GM06990 (cell line): ENCODE results near the gene ANO1.

Experiments used
- DNase-seq: peaks from one replicate; pipeline ENCODE4 v3.0.0-alpha.2; 2011; ENCODE audit not compliant: insufficient read length; ENCODE audit errors: extremely low read depth
- H3K27me3 ChIP-seq: replicated peaks from 2 replicates; pipeline ENCODE4 v1.6.0; 2011; ENCODE audit warnings: low read length; ENCODE audit not compliant: control insufficient read depth, insufficient read depth
- H3K36me3 ChIP-seq: 2 replicates; pipeline ENCODE4 v1.5.1; 2011; ENCODE audit warnings: low read length; ENCODE audit not compliant: control insufficient read depth, insufficient read depth
- H3K4me3 ChIP-seq: replicated peaks from 2 replicates; pipeline ENCODE4 v1.5.1; 2011; ENCODE audit warnings: low read depth, mild to moderate bottlenecking, control low read depth, low read length
- TF ChIP-seq, protein P1 (sequence below): IDR thresholded peaks from 2 replicates; pipeline ENCODE4 v1.5.1; 2011; ENCODE audit warnings: low read length, control low read depth, mild to moderate bottlenecking, inconsistent platforms; ENCODE audit not compliant: insufficient read depth, poor library complexity, severe bottlenecking

ANO1 gene

DNA sequence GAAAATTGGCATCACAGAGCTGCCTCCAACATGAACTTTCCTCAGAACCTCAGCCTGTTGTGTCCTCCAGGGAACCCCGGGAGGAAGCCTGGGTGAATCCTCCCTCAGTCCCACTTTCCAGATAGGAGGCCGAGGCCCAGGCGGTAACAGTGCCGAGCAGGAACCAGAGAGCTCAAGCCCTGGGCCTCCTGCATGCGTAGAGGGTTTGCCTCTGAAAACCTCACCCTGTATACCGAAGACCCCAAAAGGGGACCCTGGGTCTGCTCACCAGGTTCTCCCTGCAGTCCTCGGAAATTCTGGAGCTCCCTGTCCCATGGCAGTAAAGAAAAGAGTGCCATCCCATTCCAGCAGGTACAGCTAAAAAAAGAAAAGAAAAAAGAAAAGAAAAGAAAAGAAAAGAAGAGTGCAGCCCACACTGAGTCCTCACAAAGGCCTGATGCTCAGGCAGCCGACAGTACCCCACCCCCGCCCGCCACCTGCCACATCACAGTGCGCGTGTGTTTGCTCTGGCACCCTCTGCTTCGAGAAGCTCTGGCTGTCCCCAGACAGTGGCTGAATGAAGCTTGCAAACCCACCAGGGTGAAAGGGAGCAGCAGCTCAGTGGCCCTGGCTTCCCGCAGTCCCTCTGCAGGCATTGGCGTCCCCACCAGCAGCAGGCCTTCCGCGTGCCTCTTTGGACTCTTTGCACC lies 96.6 kb downstream of the ANO1 start:
- Histone ChIP-seq H3K4me3 (no peak overlapping the region), H3K36me3 (no peaks in the 10 kb centered on the region), H3K27me3 (no peaks in the 10 kb centered on the region; the same call in none of the 2 replicates)
- TF ChIP-seq, protein P1, sequence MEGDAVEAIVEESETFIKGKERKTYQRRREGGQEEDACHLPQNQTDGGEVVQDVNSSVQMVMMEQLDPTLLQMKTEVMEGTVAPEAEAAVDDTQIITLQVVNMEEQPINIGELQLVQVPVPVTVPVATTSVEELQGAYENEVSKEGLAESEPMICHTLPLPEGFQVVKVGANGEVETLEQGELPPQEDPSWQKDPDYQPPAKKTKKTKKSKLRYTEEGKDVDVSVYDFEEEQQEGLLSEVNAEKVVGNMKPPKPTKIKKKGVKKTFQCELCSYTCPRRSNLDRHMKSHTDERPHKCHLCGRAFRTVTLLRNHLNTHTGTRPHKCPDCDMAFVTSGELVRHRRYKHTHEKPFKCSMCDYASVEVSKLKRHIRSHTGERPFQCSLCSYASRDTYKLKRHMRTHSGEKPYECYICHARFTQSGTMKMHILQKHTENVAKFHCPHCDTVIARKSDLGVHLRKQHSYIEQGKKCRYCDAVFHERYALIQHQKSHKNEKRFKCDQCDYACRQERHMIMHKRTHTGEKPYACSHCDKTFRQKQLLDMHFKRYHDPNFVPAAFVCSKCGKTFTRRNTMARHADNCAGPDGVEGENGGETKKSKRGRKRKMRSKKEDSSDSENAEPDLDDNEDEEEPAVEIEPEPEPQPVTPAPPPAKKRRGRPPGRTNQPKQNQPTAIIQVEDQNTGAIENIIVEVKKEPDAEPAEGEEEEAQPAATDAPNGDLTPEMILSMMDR = no peak
- no peak for DNase-seq

DNA sequence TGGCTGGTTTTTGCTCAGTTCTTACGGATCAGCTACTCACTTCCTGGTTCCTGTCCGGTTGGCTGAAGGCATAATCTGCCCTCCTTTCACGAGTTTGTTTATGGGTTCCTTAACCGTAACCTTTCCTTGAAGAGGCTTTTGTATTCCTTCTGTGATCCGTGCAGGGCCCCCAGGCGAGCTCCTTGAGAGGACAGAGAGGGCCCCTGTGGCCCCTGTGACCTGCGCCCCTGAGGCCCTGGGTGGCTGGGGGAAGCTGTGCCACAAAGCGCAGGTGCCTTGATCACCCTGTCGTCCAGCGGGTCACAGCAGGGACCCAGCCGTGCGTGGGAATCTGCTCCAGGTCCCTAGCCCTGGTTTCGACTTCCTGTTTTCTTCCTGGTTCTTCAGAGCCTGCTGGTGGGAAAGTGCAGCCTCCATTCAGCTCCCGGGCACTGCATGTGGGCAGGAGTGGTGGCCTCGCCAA lies 97.2 kb downstream of the ANO1 start:
- TF ChIP-seq, protein P1 = no peak
- H3K36me3 ChIP-seq = no peaks in the 10 kb centered on the region
- no peak for DNase-seq
- H3K27me3 ChIP-seq = no peaks in the 10 kb centered on the region; the same call in none of the 2 replicates
- H3K4me3 ChIP-seq = no peak overlapping the region

DNA sequence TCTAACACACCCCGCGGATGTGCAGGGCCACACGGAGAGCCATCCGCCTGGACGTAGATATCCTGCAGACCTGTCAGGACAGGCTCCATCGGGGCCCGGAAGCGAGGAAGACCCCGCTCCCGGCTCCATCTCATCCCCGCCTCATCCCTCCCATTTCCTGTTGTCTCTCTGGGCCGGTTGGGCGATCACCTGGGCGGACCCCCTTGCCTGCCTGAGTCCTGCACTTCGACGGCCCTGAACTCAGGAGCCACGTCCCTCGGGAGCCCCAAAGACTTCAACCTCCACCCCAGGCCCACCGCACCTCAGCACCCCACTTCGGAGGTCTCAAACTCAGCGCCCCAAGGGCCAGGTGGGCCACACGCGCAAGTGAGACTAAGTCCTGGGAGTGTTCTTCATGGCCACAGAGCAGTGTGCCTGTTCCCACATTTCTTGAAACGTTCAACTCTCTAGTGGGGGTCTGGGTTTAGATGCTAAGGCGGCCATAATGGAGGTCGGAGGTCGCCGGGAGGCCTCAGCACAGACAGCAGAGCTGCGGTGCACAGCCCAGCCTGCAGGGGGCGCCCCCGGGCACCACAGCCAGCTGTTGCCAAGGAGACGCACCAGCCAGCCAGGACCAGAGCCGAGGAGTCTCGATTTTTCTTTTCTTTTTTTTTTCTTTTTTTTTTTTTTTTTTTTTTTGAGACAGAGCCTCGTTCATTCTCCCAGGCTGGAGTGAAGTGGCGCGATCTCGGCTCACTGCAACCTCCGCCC lies 99.0 kb downstream of the ANO1 start:
- Histone ChIP-seq H3K4me3 (no peak overlapping the region), H3K27me3 (no peaks in the 10 kb centered on the region; the same call in none of the 2 replicates), H3K36me3 (no peaks in the 10 kb centered on the region)
- peak; percentile 44 for DNase-seq
- TF ChIP-seq, protein P1 = peak; percentile 84

DNA sequence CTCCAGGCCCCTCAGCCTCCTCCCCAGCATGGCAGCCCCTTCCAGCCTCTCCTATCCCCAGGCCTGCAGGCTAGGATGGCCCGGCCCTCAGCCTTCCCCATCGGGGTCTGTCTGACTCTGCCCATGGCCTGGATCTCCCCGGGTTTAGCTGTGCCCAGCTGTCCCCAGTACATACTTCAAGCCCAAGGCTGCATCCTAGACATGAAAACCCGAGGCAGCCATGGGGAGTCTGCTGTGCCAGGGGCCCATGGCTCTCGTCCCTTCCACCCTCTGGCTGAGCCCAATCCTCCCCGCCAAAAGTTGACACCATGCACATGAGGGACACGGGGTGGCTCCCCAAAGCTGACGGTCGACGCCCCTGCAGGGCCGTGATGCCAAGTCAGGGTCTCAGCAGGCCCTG lies 102.8 kb downstream of the ANO1 start:
- DNase-seq = no peak
- Histone ChIP-seq H3K36me3 (no peaks in the 10 kb centered on the region), H3K27me3 (peaks cover 4% of the 10 kb centered on the region), H3K4me3 (no peak overlapping the region)
- TF ChIP-seq, protein P1 = no peak

DNA sequence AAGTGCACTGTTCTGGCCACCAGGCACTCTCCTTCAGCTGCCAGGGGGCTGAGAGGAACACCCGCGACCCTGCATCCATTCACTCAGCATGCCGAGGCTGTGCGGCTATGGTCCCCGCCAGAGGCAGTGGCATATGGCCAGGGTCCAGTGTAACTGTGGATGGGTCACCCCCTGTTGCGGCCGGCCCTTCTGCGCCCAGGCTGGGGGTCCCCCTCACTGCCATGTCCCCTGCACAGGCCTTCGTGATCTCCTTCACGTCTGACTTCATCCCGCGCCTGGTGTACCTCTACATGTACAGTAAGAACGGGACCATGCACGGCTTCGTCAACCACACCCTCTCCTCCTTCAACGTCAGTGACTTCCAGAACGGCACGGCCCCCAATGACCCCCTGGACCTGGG lies 104.1 kb downstream of the ANO1 start:
- TF ChIP-seq, protein P1 = no peak
- peaks cover 4% of the 10 kb centered on the region for H3K27me3 ChIP-seq
- no peak for DNase-seq
- H3K4me3 ChIP-seq = no peak overlapping the region
- no peaks in the 10 kb centered on the region for H3K36me3 ChIP-seq
